ENCODE data around the gene ZNF284.
A peak's percentile ranks its signal among the peaks of the same experiment; 100 is the strongest.
"Not testable (repeated sequence)": the region's sequence is repeated elsewhere in the genome, so short reads cannot be mapped to it uniquely, and the experiment has no call there.

Gene ZNF284

DNA sequence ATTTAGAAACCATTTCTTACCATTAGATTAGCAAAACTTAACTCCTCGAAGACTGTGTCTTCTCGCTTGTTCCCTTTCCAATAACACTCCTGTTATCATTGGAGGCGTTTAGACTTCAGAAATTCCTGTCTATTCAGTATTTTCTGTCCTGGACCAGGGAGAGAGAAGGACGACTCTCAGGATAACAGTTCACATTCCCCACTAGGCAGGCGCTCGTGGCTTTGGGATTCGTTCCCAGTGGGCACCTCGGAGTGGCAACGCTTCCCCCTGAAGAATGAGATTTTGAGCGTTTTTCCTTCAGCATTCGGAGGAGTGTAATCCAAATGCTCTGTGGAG is 40.8 kb downstream of the ZNF284 start:
- TF ChIP-seq, protein P1, sequence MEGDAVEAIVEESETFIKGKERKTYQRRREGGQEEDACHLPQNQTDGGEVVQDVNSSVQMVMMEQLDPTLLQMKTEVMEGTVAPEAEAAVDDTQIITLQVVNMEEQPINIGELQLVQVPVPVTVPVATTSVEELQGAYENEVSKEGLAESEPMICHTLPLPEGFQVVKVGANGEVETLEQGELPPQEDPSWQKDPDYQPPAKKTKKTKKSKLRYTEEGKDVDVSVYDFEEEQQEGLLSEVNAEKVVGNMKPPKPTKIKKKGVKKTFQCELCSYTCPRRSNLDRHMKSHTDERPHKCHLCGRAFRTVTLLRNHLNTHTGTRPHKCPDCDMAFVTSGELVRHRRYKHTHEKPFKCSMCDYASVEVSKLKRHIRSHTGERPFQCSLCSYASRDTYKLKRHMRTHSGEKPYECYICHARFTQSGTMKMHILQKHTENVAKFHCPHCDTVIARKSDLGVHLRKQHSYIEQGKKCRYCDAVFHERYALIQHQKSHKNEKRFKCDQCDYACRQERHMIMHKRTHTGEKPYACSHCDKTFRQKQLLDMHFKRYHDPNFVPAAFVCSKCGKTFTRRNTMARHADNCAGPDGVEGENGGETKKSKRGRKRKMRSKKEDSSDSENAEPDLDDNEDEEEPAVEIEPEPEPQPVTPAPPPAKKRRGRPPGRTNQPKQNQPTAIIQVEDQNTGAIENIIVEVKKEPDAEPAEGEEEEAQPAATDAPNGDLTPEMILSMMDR (conservative IDR thresholded peaks at IDR 0.05; ENCODE audit: low read depth, low read length) = no peak
- Histone ChIP-seq H3K27ac (no peak overlapping the region), H3K79me2 (ENCODE audit: insufficient read depth, low read depth) (no peaks in the 10 kb centered on the region), H3K4me2 (peak overlapping the region; percentile 60), H3K4me3 (IDR thresholded peaks at IDR 0.05; ENCODE audit: insufficient read depth, low read depth, low read length) (no peak overlapping the region), H3K9ac (no peak overlapping the region), H4K20me1 (ENCODE audit: insufficient read depth) (no peaks in the 10 kb centered on the region), H2AFZ (ENCODE audit: low read depth) (peak overlapping the region; percentile 83), H3K27me3 (ENCODE audit: insufficient read depth, low read depth) (no peaks in the 10 kb centered on the region), H3K36me3 (ENCODE audit: insufficient read depth) (no peaks in the 10 kb centered on the region), H3K4me1 (ENCODE audit: low read depth, poor library complexity, severe bottlenecking) (peaks cover 5% of the 10 kb centered on the region)

DNA sequence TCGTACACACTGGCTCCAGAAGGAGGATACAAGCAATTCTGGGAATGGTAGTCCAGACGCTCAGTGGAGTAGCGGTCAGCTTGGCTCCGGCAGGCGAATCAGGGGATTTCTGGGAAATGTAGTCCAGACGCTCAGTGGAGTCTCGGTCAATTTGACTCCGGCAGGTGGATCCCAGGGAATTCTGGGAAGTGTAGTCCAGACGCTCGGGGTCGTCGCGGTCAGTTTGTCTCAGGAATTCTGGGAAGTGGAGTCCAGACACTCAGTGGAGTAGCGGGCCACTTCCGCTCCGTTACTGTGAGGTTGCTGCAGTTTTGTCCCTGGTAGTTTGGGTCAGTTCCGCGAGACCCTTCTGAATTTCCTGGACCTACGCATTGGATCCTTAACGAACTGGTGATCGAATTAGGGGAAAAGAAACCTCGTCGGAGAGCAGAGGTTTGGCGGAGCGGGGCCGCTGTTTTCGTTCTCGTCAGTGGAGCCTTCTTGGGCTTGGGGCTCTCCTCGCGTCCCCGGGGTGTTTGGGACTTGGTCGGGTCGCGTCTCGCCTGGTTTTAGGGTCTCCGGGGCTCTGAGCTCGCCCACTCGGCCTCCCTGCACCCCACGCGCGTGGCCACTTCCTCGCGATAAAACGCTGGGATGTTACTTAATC is 41.3 kb downstream of the ZNF284 start, which contains the start of gene ZNF225:
ZNF225 (plus strand) TSS at position 262 of the 646 bp plus-strand sequence. CDS start 2,429 bp downstream, outside the sequence.
- no peaks in the 10 kb centered on the region for H4K20me1 ChIP-seq (ENCODE audit: insufficient read depth)
- H3K79me2 ChIP-seq (ENCODE audit: insufficient read depth, low read depth) = no peaks in the 10 kb centered on the region
- peaks cover 5% of the 10 kb centered on the region for H3K4me1 ChIP-seq (ENCODE audit: low read depth, poor library complexity, severe bottlenecking)
- peak within 1 kb of the TSS; percentile 30; the same call in 1 of the 2 replicates for H3K9ac ChIP-seq
- peaks cover 1% of the 10 kb centered on the region; the same call in 1 of the 2 replicates for H3K36me3 ChIP-seq (ENCODE audit: insufficient read depth)
- H2AFZ ChIP-seq (ENCODE audit: low read depth) = peak within 1 kb of the TSS; percentile 83
- no peak within 1 kb of the TSS for H3K27ac ChIP-seq
- H3K4me3 ChIP-seq (IDR thresholded peaks at IDR 0.05; ENCODE audit: insufficient read depth, low read depth, low read length) = no peak within 1 kb of the TSS
- no peaks in the 10 kb centered on the region for H3K27me3 ChIP-seq (ENCODE audit: insufficient read depth, low read depth)
- H3K4me2 ChIP-seq = peak within 1 kb of the TSS; percentile 60
- TF ChIP-seq, protein P1 (conservative IDR thresholded peaks at IDR 0.05; ENCODE audit: low read depth, low read length) = no peak

DNA sequence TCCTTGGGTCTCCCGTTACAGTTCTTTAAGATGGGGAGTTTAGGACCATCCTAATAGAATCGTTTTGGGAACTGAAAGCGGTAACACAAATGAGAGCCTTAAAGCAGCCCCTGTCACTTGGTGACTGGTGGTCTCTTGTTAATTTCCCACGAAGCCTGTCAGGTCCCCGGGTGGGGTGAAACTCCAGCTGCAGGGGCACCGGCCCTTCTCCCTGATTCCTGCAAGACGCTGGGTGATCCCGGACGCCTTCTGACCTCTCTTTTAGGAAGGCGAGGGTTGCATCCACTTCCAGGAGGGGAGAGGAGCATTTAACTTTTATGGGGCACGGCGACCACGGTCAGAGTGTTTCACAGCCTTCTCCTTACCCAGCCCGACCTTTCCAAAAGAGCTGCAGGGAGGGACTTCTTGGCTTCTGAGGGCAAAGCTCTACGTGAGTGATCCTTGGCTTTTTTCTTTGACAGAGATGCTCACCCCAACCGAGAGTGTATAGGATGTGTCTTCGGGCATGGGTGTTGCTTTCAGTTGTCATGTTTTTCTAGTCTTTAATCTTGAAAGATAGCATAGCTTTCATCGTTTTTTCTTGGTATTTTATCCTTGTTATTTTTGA is 41.9 kb downstream of the ZNF284 start:
- no peaks in the 10 kb centered on the region for H3K79me2 ChIP-seq (ENCODE audit: insufficient read depth, low read depth)
- H3K4me3 ChIP-seq (IDR thresholded peaks at IDR 0.05; ENCODE audit: insufficient read depth, low read depth, low read length) = no peak overlapping the region
- H2AFZ ChIP-seq (ENCODE audit: low read depth) = peak overlapping the region; percentile 83
- H4K20me1 ChIP-seq (ENCODE audit: insufficient read depth) = no peaks in the 10 kb centered on the region
- H3K9ac ChIP-seq = peak overlapping the region; percentile 30; the same call in 1 of the 2 replicates
- H3K4me1 ChIP-seq (ENCODE audit: low read depth, poor library complexity, severe bottlenecking) = peaks cover 5% of the 10 kb centered on the region
- TF ChIP-seq, protein P1 (conservative IDR thresholded peaks at IDR 0.05; ENCODE audit: low read depth, low read length) = no peak
- H3K27ac ChIP-seq = no peak overlapping the region
- peak overlapping the region; percentile 60 for H3K4me2 ChIP-seq
- H3K27me3 ChIP-seq (ENCODE audit: insufficient read depth, low read depth) = no peaks in the 10 kb centered on the region
- peaks cover 2% of the 10 kb centered on the region; the same call in 1 of the 2 replicates for H3K36me3 ChIP-seq (ENCODE audit: insufficient read depth)

DNA sequence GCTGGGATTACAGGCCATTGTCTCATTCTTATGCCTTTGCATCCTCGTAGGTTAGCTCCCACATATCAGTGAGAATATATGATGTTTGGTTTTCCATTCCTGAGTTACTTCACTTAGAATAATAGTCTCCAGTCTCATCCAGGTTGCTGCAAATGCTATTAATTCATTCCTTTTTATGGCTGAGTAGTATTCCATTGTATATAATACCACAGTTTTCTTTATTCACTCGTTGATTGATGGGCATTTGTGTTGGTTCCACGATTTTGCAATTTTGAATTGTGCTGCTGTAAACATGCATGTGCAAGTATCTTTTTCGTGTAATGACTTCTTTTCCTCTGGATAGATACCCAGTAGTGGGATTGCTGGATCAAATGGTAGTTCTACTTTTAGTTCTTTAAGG is 49.2 kb downstream of the ZNF284 start:
- not testable (repeated sequence) for H2AFZ ChIP-seq (ENCODE audit: low read depth); H3K27me3 ChIP-seq (ENCODE audit: insufficient read depth, low read depth); H3K4me2 ChIP-seq; H3K79me2 ChIP-seq (ENCODE audit: insufficient read depth, low read depth); H3K4me1 ChIP-seq (ENCODE audit: low read depth, poor library complexity, severe bottlenecking); H3K36me3 ChIP-seq (ENCODE audit: insufficient read depth); H3K27ac ChIP-seq; H3K4me3 ChIP-seq (IDR thresholded peaks at IDR 0.05; ENCODE audit: insufficient read depth, low read depth, low read length); H3K9ac ChIP-seq; H4K20me1 ChIP-seq (ENCODE audit: insufficient read depth)

DNA sequence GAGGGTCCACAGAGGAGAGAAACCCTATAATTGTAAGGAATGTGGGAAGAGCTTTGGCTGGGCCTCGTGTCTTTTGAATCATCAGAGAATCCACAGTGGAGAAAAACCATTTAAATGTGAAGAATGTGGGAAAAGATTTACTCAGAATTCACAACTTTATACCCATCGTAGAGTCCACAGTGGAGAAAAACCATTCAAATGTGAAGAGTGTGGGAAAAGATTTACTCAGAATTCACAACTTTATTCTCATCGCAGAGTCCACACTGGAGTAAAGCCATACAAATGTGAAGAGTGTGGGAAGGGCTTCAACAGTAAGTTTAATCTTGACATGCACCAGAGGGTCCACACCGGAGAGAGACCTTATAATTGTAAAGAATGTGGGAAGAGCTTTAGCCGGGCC is 60.0 kb downstream of the ZNF284 start:
- Histone ChIP-seq H4K20me1 (ENCODE audit: insufficient read depth) (no peaks in the 10 kb centered on the region), H3K4me1 (ENCODE audit: low read depth, poor library complexity, severe bottlenecking) (no peaks in the 10 kb centered on the region), H2AFZ (ENCODE audit: low read depth) (no peak overlapping the region), H3K4me3 (IDR thresholded peaks at IDR 0.05; ENCODE audit: insufficient read depth, low read depth, low read length) (no peak overlapping the region), H3K27ac (no peak overlapping the region), H3K4me2 (no peak overlapping the region), H3K79me2 (ENCODE audit: insufficient read depth, low read depth) (no peaks in the 10 kb centered on the region), H3K9ac (no peak overlapping the region), H3K36me3 (ENCODE audit: insufficient read depth) (no peaks in the 10 kb centered on the region), H3K27me3 (ENCODE audit: insufficient read depth, low read depth) (no peaks in the 10 kb centered on the region)
- TF ChIP-seq, protein P1 (conservative IDR thresholded peaks at IDR 0.05; ENCODE audit: low read depth, low read length) = no peak
